ENCODE measurements around the gene GUCA2B.

DNA sequence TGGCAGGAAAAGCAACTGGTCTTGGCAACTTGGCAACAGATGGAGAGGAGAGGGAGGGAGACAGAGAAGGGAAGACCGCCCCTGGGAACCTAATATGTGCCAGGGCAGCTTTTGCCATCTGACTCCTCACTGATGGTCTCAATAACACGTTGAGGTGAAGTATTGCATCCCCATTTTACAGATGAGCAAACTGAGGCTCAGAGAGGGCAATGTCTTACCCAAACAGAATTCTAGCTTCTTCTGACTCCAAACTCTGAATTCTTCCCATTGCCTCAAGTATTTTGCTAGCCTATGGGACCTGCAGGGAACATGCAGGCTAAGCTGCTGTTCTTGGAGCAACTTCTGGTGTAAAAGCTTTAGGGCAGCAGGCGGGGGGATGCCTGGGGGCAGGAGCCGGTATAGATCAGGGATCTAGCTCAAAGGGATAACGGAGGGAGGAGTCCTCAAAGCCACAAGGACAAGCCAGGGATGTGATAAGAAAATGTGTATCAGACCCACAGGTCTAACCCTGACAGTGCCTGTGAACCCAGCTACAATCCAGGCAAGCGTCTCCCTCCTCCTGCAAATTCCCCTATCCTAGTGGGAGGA is 18.6 kb downstream of the GUCA2B start:
- TF ChIP-seq POLR2AphosphoS5 (IDR thresholded peaks at IDR 0.05; ENCODE audit: low read depth, low read length) (no peak), REST (IDR thresholded peaks at IDR 0.05; ENCODE audit: insufficient read depth in 1 of 2, low read depth in 2 of 2, low read length in 2 of 2) (no peak), TAF1 (IDR thresholded peaks at IDR 0.05; ENCODE audit: borderline replicate concordance, insufficient read depth, low read length) (no peak)

Data from PFSK-1 (cell line).